ENCODE data around the gene SPATS2L. TPM values are rescaled to one million over a fixed set of nuclear protein-coding genes. Genes with fewer than 3 reads are reported as not detected.

Gene SPATS2L
- total RNA-seq, 3 donors from 2014 or later = 61.3 to 67.5 (median 64.5) TPM

GRCh38 chr2:200438846-200439245 is 132.4 kb downstream of the SPATS2L start:
- H3K4me3 ChIP-seq = no peak overlapping the region
- H3K36me3 ChIP-seq = no peaks in the 10 kb centered on the region
- TF ChIP-seq POLR2AphosphoS5 (IDR thresholded peaks at IDR 0.05) (no peak), CTCF (IDR thresholded peaks at IDR 0.05) (no peak), POLR2A (IDR thresholded peaks at IDR 0.05) (no peak)
- H3K27me3 ChIP-seq = no peaks in the 10 kb centered on the region
- no peak overlapping the region for H3K27ac ChIP-seq
- H3K4me1 ChIP-seq = no peaks in the 10 kb centered on the region
- H3K9me3 ChIP-seq = no peaks in the 10 kb centered on the region
- intact Hi-C loops (cut with DNase I; ENCODE audit: low total_unique reads) = no loop called here
- no peak for DNase-seq (ENCODE audit: low spot score in 2 of 2)

GRCh38 chr2:200439981-200440380 is 133.5 kb downstream of the SPATS2L start:
- no peak for DNase-seq (ENCODE audit: low spot score in 2 of 2)
- no peaks in the 10 kb centered on the region for H3K27me3 ChIP-seq
- no peaks in the 10 kb centered on the region for H3K9me3 ChIP-seq
- no peak overlapping the region for H3K27ac ChIP-seq
- H3K36me3 ChIP-seq = no peaks in the 10 kb centered on the region
- intact Hi-C loops (cut with DNase I; ENCODE audit: low total_unique reads) = no loop called here
- no peaks in the 10 kb centered on the region for H3K4me1 ChIP-seq
- no peak for TF ChIP-seq POLR2AphosphoS5 (IDR thresholded peaks at IDR 0.05)
- no peak for TF ChIP-seq CTCF (IDR thresholded peaks at IDR 0.05)
- TF ChIP-seq POLR2A (IDR thresholded peaks at IDR 0.05) = no peak
- H3K4me3 ChIP-seq = no peak overlapping the region

- TF ChIP-seq CTCF (IDR thresholded peaks at IDR 0.05) (no peak), POLR2AphosphoS5 (IDR thresholded peaks at IDR 0.05) (no peak), POLR2A (IDR thresholded peaks at IDR 0.05) (no peak)
- intact Hi-C loops (cut with DNase I; ENCODE audit: low total_unique reads) = no loop called here
- no peaks in the 10 kb centered on the region for H3K36me3 ChIP-seq
Measured at GRCh38 chr2:200442471-200442870, 136.0 kb downstream of the SPATS2L start.

GRCh38 chr2:200443376-200443775 is 136.9 kb downstream of the SPATS2L start:
- no peak overlapping the region for H3K27ac ChIP-seq

More at GRCh38 chr2:200442471-200442870, 136.0 kb downstream of the SPATS2L start:
- Histone ChIP-seq H3K4me1 (no peaks in the 10 kb centered on the region), H3K4me3 (no peak overlapping the region), H3K27me3 (no peaks in the 10 kb centered on the region), H3K9me3 (no peaks in the 10 kb centered on the region), H3K27ac (no peak overlapping the region)
- DNase-seq (ENCODE audit: low spot score in 2 of 2) = no peak

GRCh38 chr2:200443916-200444315 is 137.4 kb downstream of the SPATS2L start:
- no peaks in the 10 kb centered on the region for H3K27me3 ChIP-seq
- no peak for DNase-seq (ENCODE audit: low spot score in 2 of 2)
- H3K9me3 ChIP-seq = no peaks in the 10 kb centered on the region
- H3K27ac ChIP-seq = no peak overlapping the region
- TF ChIP-seq POLR2A (IDR thresholded peaks at IDR 0.05) (no peak), POLR2AphosphoS5 (IDR thresholded peaks at IDR 0.05) (no peak), CTCF (IDR thresholded peaks at IDR 0.05) (no peak)
- intact Hi-C loops (cut with DNase I; ENCODE audit: low total_unique reads) = no loop called here
- no peak overlapping the region for H3K4me3 ChIP-seq
- H3K36me3 ChIP-seq = no peaks in the 10 kb centered on the region
- no peaks in the 10 kb centered on the region for H3K4me1 ChIP-seq

More at GRCh38 chr2:200443376-200443775, 136.9 kb downstream of the SPATS2L start:
- intact Hi-C loops (cut with DNase I; ENCODE audit: low total_unique reads) = no loop called here
- H3K27me3 ChIP-seq = no peaks in the 10 kb centered on the region
- no peak for TF ChIP-seq CTCF (IDR thresholded peaks at IDR 0.05)
- TF ChIP-seq POLR2A (IDR thresholded peaks at IDR 0.05) = no peak
- no peak for TF ChIP-seq POLR2AphosphoS5 (IDR thresholded peaks at IDR 0.05)
- no peaks in the 10 kb centered on the region for H3K4me1 ChIP-seq
- H3K36me3 ChIP-seq = no peaks in the 10 kb centered on the region
- H3K9me3 ChIP-seq = no peaks in the 10 kb centered on the region
- no peak overlapping the region for H3K4me3 ChIP-seq
- no peak for DNase-seq (ENCODE audit: low spot score in 2 of 2)

Measured in breast epithelium (tissue), 4 donors.